HS-27A (cell line): ENCODE measurements around the gene FAM53A.
"Not testable (repeated sequence)": the region's sequence is repeated elsewhere in the genome, so short reads cannot be mapped to it uniquely, and the experiment has no call there.

Experiments
- DNase-seq: peaks from one replicate; pipeline ENCODE4 v3.0.0-alpha.2; 2012; ENCODE audit warnings: low read depth, missing footprints

Gene FAM53A

DNA sequence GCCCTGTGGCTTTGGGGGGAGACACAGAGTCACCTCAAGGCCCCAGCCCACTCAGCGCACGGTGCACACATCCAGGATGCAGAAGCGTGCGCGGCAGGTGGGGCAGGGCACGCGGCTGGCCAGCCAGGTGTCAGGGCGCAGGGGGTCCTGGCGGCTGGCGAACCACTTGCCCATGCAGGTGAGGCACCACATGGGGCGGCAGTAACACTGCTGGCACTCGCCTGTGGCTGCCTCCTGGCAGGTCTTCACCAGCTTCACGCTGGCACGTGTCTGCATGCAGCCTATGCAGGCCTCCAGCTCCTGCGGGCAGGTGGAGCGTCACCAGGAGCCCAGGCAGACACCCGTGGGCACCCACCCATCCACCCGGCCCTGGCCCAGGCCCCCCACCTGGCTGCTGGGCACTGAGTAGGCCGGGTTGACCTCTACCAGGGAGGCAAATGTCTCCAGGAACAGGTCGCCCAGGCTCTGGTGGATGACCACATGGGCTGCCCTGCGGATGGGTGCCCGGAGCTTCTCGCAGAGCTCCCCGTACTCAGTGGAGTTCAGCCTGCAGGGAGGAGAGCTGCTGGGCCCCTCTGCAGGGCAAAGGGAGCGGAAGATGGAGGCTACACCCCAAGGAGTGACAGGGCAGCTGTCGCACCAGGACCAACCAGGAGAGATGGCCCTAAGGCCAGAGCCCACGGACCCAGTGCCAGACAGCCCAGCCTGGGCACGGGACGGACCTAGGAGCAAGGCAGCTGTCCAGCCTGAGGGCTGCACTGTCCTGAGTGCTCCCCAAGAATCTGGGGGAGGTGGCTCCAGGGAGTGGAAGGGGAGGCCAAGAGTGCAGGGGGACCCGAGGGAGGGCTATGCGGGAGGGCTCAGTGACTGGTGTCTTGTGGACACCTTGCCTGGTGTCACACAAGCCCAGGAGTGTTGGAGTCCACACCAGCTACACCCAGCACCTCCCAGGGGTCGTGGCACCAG is 33.3 kb upstream of the FAM53A start:
- DNase-seq: no peak

GRCh38 chr4:1716065-1716945 is 32.2 kb upstream of the FAM53A start:
- DNase-seq: no peak

- DNase-seq: no peak
Observed at GRCh38 chr4:1715002-1715758, 31.1 kb upstream of the FAM53A start.

- DNase-seq: no peak
Observed at GRCh38 chr4:1714303-1715001, 30.3 kb upstream of the FAM53A start.

DNA sequence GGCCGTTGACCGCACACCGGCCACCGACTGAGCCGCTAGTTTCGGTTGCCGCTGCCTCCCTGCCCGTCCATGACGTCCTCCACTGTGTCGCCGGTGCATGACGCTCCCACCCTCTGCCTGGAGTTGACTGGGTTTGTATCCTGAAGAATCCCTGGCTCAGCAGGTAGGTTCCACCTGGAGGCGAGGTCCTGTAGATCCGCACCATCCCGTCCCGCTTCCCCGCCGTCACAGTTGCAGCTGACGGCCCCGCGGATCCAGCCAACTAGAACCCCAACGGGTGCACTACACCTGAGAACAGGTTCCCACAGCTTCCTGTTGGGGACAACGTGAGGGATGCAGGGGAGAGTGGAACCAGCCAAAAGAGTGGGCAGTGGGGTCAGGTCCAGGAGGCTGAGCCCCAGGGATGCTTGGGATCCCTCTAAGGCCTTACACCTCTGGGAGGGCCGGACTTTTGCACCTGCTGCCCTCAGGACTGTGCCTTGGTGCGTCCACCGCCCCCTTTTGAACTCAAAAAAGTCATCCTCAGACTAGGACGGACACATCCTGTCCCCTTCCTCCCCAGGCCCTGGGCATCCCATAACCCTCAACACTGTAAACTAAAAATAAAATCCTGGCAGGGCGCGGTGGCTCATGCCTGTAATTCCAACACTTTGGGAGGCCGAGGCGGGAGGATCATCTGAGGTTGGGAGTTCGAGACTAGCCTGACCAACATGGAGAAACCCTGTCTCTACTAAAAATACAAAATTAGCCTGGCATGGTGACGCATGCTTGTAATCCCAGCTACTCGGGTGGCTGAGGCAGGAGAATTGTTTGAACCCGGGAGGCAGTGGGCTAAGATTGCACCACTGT is 29.1 kb upstream of the FAM53A start:
- DNase-seq: no peak

DNA sequence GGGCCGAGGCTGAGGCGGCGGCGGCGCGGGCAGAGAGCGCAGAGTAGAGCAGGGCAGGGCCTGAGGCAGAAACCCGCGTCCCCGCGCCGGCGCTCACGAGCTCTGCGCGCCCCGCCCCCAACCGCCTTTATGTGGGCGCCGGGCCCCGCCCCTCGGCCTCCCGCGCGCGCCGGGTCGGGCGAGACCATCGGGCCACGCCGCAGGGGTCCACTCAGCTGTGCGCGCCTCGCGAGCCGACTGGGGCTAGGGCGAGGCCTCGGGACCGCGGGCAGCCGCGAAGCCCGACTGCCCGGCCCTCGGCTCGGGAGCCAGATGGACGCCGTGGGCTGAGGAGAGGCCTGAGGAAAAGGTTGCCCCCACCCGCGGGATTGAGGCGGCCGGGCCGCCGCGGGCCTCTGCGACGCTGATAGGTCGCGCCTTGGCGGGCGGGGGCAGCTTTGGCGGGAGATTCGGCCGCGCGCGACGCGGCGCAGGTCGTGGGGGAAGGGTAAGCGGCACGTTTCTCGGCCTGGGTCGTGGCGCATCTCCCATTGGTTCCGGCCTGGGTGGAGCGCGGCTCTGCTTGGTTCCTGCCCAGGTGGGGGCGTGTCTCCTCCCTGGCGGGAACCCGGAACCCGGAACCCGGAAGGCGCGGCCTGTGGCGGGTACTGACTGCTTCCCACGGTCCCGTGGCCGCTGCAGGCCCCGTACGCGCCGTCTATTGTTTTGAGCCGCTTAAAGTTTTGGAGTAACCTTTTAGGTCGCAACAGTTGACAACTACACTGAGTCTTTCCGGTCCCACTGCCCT is 28.3 kb upstream of the FAM53A start, which contains the start of gene SLBP:
Gene SLBP (minus strand): TSS at position 104 of the 787 bp plus-strand sequence. CDS start 131 bp downstream, outside the sequence.
- DNase-seq: peak; percentile 75

- DNase-seq: no peak
Observed at GRCh38 chr4:1711571-1712215, 27.6 kb upstream of the FAM53A start.

GRCh38 chr4:1711055-1711570 is 27.0 kb upstream of the FAM53A start:
- no peak for DNase-seq

DNA sequence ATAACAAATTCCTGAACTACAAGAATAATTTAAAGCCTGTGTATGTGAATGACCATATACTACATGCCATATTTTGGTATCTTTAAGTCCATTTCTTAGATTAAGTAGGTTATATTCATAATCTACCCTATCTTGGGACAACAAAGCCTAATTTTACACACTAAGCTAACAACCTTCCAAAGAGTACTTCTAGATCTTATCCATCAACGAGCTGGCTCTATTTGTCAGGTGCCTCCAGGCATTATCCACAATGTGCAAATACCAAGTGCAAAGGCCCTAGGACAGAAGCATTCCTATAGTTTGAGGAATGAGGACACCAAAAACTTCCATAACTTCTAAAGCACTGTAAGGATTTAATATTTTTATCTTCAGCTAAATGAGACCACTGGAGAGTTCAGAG is 24.5 kb upstream of the FAM53A start:
- no peak for DNase-seq

GRCh38 chr4:1706358-1706757 is 22.2 kb upstream of the FAM53A start:
- no peak for DNase-seq

GRCh38 chr4:1705732-1706131 is 21.6 kb upstream of the FAM53A start:
- DNase-seq: no peak

- no peak for DNase-seq
Observed at GRCh38 chr4:1703867-1704266, 19.8 kb upstream of the FAM53A start.

GRCh38 chr4:1701671-1702070 is 17.6 kb upstream of the FAM53A start:
- DNase-seq: not testable (repeated sequence)

- DNase-seq: no peak
Observed at GRCh38 chr4:1695913-1696312, 11.8 kb upstream of the FAM53A start.

- peak; percentile 33 for DNase-seq
Observed at GRCh38 chr4:1693131-1693896, 9.2 kb upstream of the FAM53A start.

GRCh38 chr4:1691737-1692373 is 7.7 kb upstream of the FAM53A start:
- DNase-seq: no peak

GRCh38 chr4:1690698-1691097 is 6.6 kb upstream of the FAM53A start:
- DNase-seq: no peak
